ENCODE measurements around the gene SFMBT1. TPM values are rescaled to one million over a fixed set of nuclear protein-coding genes. Genes with fewer than 3 reads are reported as not detected.

The SFMBT1 gene
- total RNA-seq (ENCODE audit: low replicate concordance), result 1.2 and 4.2 TPM in 2 replicates

DNA sequence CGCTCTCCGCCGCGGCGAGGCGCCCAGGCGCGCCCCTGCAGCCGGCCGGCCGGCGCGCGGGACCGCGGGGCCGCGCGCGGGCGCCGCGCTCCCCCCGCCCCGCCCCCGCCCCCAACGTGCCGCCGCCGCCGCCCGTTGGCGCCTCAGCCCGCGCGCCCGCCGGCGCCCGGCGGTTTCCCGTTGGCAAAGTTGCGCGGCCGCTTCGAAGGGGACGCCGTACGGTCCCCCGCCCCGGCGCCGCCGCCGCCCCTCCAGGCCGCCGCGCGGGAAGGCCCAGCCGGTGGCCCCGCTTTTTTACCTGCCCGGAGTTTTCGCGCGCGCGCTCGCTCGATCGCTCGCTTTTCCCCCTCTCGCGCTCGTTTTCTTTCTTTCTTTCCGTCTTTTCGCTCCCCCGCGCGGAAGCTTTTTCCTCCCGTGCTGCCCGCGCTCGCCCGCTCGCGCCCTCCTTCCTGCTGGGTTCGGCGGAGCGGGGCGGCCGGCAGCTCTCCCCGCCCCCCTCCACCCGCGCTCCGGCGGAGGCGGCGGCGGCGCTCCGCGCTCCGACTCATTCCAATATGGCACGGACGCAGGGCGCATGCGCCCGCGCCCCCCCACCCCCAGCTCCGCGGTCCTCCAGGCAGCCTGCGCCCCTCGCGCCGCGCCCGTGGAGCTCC lies at the start of gene SFMBT1:
Gene SFMBT1 (minus strand): TSS at position 556 of the 653 bp plus-strand sequence. CDS start 76,945 bp downstream, outside the sequence.

GRCh38 chr3:52897130-52898122 lies 148.4 kb downstream of the SFMBT1 start, which contains the start of gene STIMATE:
STIMATE (minus strand) TSS chr3:52897548; CDS start chr3:52897450, 98 bp downstream.

Other genes with a start within 250 kb of the SFMBT1 start
- gene ITIH4, start 215.4 kb downstream of the SFMBT1 start, total RNA-seq (ENCODE audit: low replicate concordance), result 0.82 and 1.1 TPM in 2 replicates
- gene MUSTN1, start 211.1 kb downstream of the SFMBT1 start, total RNA-seq (ENCODE audit: low replicate concordance), result not detected in 2 replicates
- gene STIMATE, start 148.5 kb downstream of the SFMBT1 start, total RNA-seq (ENCODE audit: low replicate concordance), result 7.5 and 10.9 TPM in 2 replicates
- gene RFT1, start 84.4 kb upstream of the SFMBT1 start, total RNA-seq (ENCODE audit: low replicate concordance), result 4.7 and 12.6 TPM in 2 replicates
- gene PRKCD, start 115.1 kb upstream of the SFMBT1 start, total RNA-seq (ENCODE audit: low replicate concordance), result 4.4 and 7.7 TPM in 2 replicates
- gene TKT, start 209.9 kb upstream of the SFMBT1 start, total RNA-seq (ENCODE audit: low replicate concordance), result 324 and 439 TPM in 2 replicates